Stomach (tissue), 19 donors: ENCODE results near the gene TNRC6B. TPM values are rescaled to one million over a fixed set of nuclear protein-coding genes. Genes with fewer than 3 reads are reported as not detected.

Experiments
- DNase-seq, 2 donors: peaks; one replicate each; pipeline versions ENCODE4 v3.0.0 to v3.0.0-alpha.2; 2013 to 2019
- H3K27ac ChIP-seq, 5 donors: fragments of 200-600 bp in 4 of 5; sonication (generic) in 4 of 5; one replicate each; pipeline ENCODE4 v1.5.1; 2013 to 2019; ENCODE audit warnings: mild to moderate bottlenecking in 1 of 5, moderate library complexity in 1 of 5
- H3K27me3 ChIP-seq, 3 donors: fragments of 200-600 bp; sonication (generic); one replicate each; pipeline ENCODE4 v1.5.1; 2017 to 2019; ENCODE audit warnings: mixed run types in 1 of 3
- H3K36me3 ChIP-seq, 4 donors: fragments of 200-600 bp; sonication (generic); 1 replicate in 3 of 4; 2 replicates in 1 of 4; pipeline ENCODE4 v1.5.1; 2016 to 2019
- H3K4me1 ChIP-seq, 4 donors: fragments of 200-600 bp; sonication (generic); one replicate each; pipeline ENCODE4 v1.5.1; 2016 to 2019
- H3K4me3 ChIP-seq, 4 donors: fragments of 200-600 bp; sonication (generic) in 3 of 4; one replicate each; pipeline ENCODE4 v1.5.1; 2016 to 2019; ENCODE audit warnings: mild to moderate bottlenecking in 1 of 4
- H3K9me3 ChIP-seq, 4 donors: fragments of 200-600 bp; sonication (generic); one replicate each; pipeline ENCODE4 v1.5.1; 2016 to 2019
- EP300 ChIP-seq: sonication (generic); formaldehyde crosslinking; IDR thresholded peaks from one replicate; pipeline ENCODE4 v1.6.1; 2017; ENCODE audit warnings: antibody characterized with exemption
- POLR2A ChIP-seq, 4 donors: fragments of 450-650 bp; IDR thresholded peaks; one replicate each; pipeline ENCODE4 v1.6.1; 2016; ENCODE audit warnings: antibody characterized with exemption in 4 of 4, control low read depth in 2 of 4, mild to moderate bottlenecking in 1 of 4, moderate library complexity in 1 of 4
- POLR2AphosphoS5 ChIP-seq, 3 donors: sonication (generic); formaldehyde crosslinking; IDR thresholded peaks; one replicate each; pipeline ENCODE4 v1.6.1; 2016; ENCODE audit warnings: antibody characterized with exemption in 3 of 3
- WGBS, 5 donors: extraction: QIAGEN DNeasy Blood & Tissue Kit in 3 of 5; methylation state at CpG; one replicate each; pipeline versions ENCODE4 v1.1.5 to v1.1.7; 2013 to 2018; 5-methylcytosine and 5-hydroxymethylcytosine counted together
- intact Hi-C: fragments of 100-400 bp; cut with DNase I; formaldehyde crosslinking; loops from one replicate; pipeline ENCODE4 v1.15.1; 2023; ENCODE audit warnings: low total_unique reads
- long read RNA-seq, 10 donors: transcript quantifications; one replicate each; lab custom pipeline, GENCODE V29; 2026
- polyA plus RNA-seq, 3 donors: library from polyadenylated mRNA; stranded (reverse); fragments of 200-250 nt; gene quantifications; one replicate each; pipeline ENCODE4 v1.2.3, GENCODE V29; 2013
- total RNA-seq, 5 donors: library from RNA; depleted of rRNA; stranded (reverse); fragments of >200 nt; gene quantifications; one replicate each; pipeline versions ENCODE4 v1.1.0 to v1.2.3, GENCODE V29; 2014 to 2016
- TF ChIP-seq, protein P1 (sequence below), 7 experiments: fragments of 450-650 bp in 4 of 7; fragments of 200-600 bp in 3 of 7; sonication (generic) in 3 of 7; IDR thresholded peaks; one replicate each; pipeline ENCODE4 v1.5.1; 2016 to 2019; ENCODE audit warnings: antibody characterized with exemption in 7 of 7, control low read depth in 2 of 7, mild to moderate bottlenecking in 1 of 7
- donor health status: healthy with polysubstance abuse.
- donor health status: Bipolar disorder and iron deficiency.
- donor health status: healthy.

TNRC6B gene
- 100 to 1,000 TPM in 1 of 5 donors, 10 to 100 TPM in 4; 13.6 to 316 (median 47.9) TPM for total RNA-seq
- 1 to 10 TPM in 1 of 3 donors, under 1 TPM in 2; 0.88 to 5.8 (median 0.92) TPM for polyA plus RNA-seq
- long read RNA-seq, donor 1, partial matches to known transcripts, result 0 of 1 reads
- long read RNA-seq, donor 1, other reads (novel, unspliced or antisense), result 0 of 1 reads
- long read RNA-seq, donor 2, result 0 reads
- long read RNA-seq, donor 3, result 0 reads
- long read RNA-seq, donor 4, result 0 reads
- long read RNA-seq, donor 5, partial matches to known transcripts, result 10 of 11 reads
- long read RNA-seq, donor 5, other reads (novel, unspliced or antisense), result 0 of 11 reads
- long read RNA-seq, donor 6, partial matches to known transcripts, result 0 of 1 reads
- long read RNA-seq, donor 6, other reads (novel, unspliced or antisense), result 0 of 1 reads
- long read RNA-seq, donor 7, result 0 reads
- long read RNA-seq, donor 8, result 0 reads
- long read RNA-seq, donor 9, result 0 reads
- long read RNA-seq, donor 10, result 0 reads

GRCh38 chr22:40177738-40178416 is at the start of gene TNRC6B:
Gene TNRC6B (plus strand): TSS chr22:40177925. CDS start chr22:40178136, 211 bp downstream.
- no peaks in the 10 kb centered on the region for H3K27me3 ChIP-seq
- TF ChIP-seq POLR2AphosphoS5 (IDR thresholded peaks at IDR 0.05) (peak; percentile 100), EP300 (no peak), POLR2A (IDR thresholded peaks at IDR 0.05) (peak in 2 of 4 donors; percentile 97 to 98)
- TF ChIP-seq, protein P1, sequence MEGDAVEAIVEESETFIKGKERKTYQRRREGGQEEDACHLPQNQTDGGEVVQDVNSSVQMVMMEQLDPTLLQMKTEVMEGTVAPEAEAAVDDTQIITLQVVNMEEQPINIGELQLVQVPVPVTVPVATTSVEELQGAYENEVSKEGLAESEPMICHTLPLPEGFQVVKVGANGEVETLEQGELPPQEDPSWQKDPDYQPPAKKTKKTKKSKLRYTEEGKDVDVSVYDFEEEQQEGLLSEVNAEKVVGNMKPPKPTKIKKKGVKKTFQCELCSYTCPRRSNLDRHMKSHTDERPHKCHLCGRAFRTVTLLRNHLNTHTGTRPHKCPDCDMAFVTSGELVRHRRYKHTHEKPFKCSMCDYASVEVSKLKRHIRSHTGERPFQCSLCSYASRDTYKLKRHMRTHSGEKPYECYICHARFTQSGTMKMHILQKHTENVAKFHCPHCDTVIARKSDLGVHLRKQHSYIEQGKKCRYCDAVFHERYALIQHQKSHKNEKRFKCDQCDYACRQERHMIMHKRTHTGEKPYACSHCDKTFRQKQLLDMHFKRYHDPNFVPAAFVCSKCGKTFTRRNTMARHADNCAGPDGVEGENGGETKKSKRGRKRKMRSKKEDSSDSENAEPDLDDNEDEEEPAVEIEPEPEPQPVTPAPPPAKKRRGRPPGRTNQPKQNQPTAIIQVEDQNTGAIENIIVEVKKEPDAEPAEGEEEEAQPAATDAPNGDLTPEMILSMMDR (IDR thresholded peaks at IDR 0.05), result no peak
- intact Hi-C loops, result no loop called here
- DNase-seq, result peak; percentile 72 to 98
- H3K4me1 ChIP-seq, result peaks cover 46 to 68% (median 61%) of the 10 kb centered on the region in 4 donors
- H3K9me3 ChIP-seq, result no peaks in the 10 kb centered on the region
- H3K4me3 ChIP-seq, result peak within 1 kb of the TSS; percentile 54 to 63 (median 57)
- H3K27ac ChIP-seq, result peak within 1 kb of the TSS; percentile 61 to 84 (median 76)
- WGBS, 5 donors, result 0 to 1% (median 0%) methylated on average over 10 of the region's 10 CpGs
- H3K36me3 ChIP-seq, result no peaks in the 10 kb centered on the region

DNA sequence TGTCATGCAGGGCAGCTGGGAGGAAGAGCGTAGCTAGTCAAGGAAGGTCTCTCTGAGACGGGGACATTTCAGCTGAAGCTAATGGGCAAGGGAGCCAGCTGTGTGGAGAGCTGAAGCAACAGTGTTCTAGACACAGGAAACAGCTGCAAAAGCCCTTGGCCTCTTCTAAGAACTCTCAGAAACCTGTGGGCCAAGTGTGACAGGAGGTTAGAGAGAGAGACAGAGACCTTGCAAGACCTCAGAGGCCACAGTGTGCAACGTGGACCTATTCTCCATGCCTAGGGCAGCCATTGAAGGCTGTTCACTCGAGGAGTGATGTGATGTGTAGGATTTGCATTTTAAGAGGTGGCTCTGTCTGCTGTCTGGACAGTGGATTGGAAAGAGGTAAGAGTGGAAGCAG is 48.7 kb upstream of the TNRC6B start:
- H3K9me3 ChIP-seq, result no peaks in the 10 kb centered on the region
- no peaks in the 10 kb centered on the region for H3K4me1 ChIP-seq
- TF ChIP-seq POLR2AphosphoS5 (IDR thresholded peaks at IDR 0.05) (no peak), EP300 (no peak), POLR2A (IDR thresholded peaks at IDR 0.05) (no peak)
- TF ChIP-seq, protein P1 (IDR thresholded peaks at IDR 0.05), result no peak
- peak in 1 of 2 donors; percentile 41 for DNase-seq
- peaks cover 0 to 55% (median 31%) of the 10 kb centered on the region in 4 donors for H3K36me3 ChIP-seq
- H3K4me3 ChIP-seq, result no peak overlapping the region
- WGBS, 5 donors, result 71 to 80% (median 75%) methylated on average over 4 of the region's 4 CpGs
- intact Hi-C loops, result no loop called here
- peak overlapping the region in 1 of 5 donors; percentile 32 for H3K27ac ChIP-seq
- no peaks in the 10 kb centered on the region for H3K27me3 ChIP-seq

DNA sequence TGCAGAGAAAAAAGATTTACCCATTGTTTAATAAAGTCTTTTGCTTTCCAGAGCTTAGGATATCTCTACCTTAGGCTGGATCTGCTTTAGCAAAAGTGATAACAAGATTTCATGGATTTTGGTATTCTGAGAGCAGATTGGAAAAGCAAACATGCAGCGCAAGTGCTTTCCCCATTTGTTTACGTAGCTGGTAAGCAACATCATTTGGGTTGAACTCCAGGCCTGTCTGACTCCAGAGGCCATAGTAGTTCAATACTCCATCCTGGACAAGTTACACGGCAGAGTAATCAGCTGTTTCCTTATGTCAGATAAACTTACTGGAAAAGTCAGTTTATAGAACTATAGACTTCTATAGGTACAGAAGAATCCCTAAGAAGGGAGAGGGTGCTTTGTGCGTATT is 40.6 kb upstream of the TNRC6B start:
- TF ChIP-seq EP300 (no peak), POLR2AphosphoS5 (IDR thresholded peaks at IDR 0.05) (no peak), POLR2A (IDR thresholded peaks at IDR 0.05) (no peak)
- TF ChIP-seq, protein P1 (IDR thresholded peaks at IDR 0.05), result no peak
- 37 to 65% (median 58%) methylated on average over 4 of the region's 4 CpGs for WGBS, 5 donors
- Histone ChIP-seq H3K4me1 (peaks cover 0 to 6% (median 0%) of the 10 kb centered on the region in 4 donors), H3K27ac (no peak overlapping the region), H3K9me3 (no peaks in the 10 kb centered on the region), H3K27me3 (no peaks in the 10 kb centered on the region), H3K36me3 (peaks cover 0 to 55% (median 37%) of the 10 kb centered on the region in 4 donors), H3K4me3 (no peak overlapping the region)
- intact Hi-C loops, result no loop called here
- DNase-seq, result no peak

DNA sequence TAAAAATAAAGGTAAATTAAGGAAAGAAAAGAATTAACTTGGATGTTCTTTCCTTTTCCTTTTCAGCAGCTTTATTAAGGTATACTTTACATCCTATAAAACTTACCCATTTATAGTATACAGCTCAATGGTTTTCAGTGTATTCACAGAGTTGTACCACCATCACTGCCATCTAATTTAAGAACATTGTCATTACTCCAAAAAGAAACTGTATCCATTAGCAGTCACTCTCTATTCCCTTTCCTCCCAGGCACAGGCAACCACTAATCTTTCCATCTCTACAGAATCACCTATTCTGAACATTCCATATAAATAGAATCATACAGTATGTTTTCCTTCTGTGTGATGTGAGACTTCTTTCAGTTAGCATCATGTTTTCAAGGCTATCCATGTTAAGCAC is 38.9 kb upstream of the TNRC6B start:
- H3K9me3 ChIP-seq, result no peaks in the 10 kb centered on the region
- H3K27me3 ChIP-seq, result no peaks in the 10 kb centered on the region
- H3K27ac ChIP-seq, result no peak overlapping the region
- H3K4me3 ChIP-seq, result no peak overlapping the region
- H3K4me1 ChIP-seq, result peaks cover 0 to 6% (median 0%) of the 10 kb centered on the region in 4 donors
- peaks cover 0 to 57% (median 35%) of the 10 kb centered on the region in 4 donors for H3K36me3 ChIP-seq
- TF ChIP-seq POLR2AphosphoS5 (IDR thresholded peaks at IDR 0.05) (no peak), POLR2A (IDR thresholded peaks at IDR 0.05) (no peak), EP300 (no peak)
- TF ChIP-seq, protein P1 (IDR thresholded peaks at IDR 0.05), result no peak
- intact Hi-C loops, result no loop called here
- no peak for DNase-seq
